Activated naive CD8-positive, alpha-beta T cell treated with anti-CD3 and anti-CD28 coated beads, Interleukin-2, amount 50 U/mL, for 16 hours (primary cell): ENCODE data around the gene TOR4A.

Experiments
- DNase-seq: peaks from one replicate; pipeline ENCODE4 v3.0.0-alpha.2; 2020; ENCODE audit warnings: low read depth, low spot score

Gene TOR4A

GRCh38 chr9:137294681-137295237 lies 17.2 kb downstream of the TOR4A start:
- DNase-seq = no peak

- DNase-seq = no peak
These were observed 17.8 kb downstream of the TOR4A start for GRCh38 chr9:137295238-137295811.

GRCh38 chr9:137295849-137296669 lies 18.5 kb downstream of the TOR4A start:
- DNase-seq = no peak

GRCh38 chr9:137296670-137297664 lies 19.4 kb downstream of the TOR4A start:
- no peak for DNase-seq

- DNase-seq = no peak
These were observed 20.4 kb downstream of the TOR4A start for GRCh38 chr9:137297966-137298365.

- no peak for DNase-seq
These were observed 21.1 kb downstream of the TOR4A start for GRCh38 chr9:137298401-137299202.

- no peak for DNase-seq
These were observed 21.7 kb downstream of the TOR4A start for GRCh38 chr9:137299203-137299565.

- no peak for DNase-seq
These were observed 22.4 kb downstream of the TOR4A start for GRCh38 chr9:137299938-137300337.

- DNase-seq = no peak
These were observed 23.1 kb downstream of the TOR4A start for GRCh38 chr9:137300567-137301080.

- no peak for DNase-seq
These were observed 23.8 kb downstream of the TOR4A start for GRCh38 chr9:137301081-137301947.

- peak; percentile 82 for DNase-seq
These were observed 24.6 kb downstream of the TOR4A start, which contains the start of gene NRARP for GRCh38 chr9:137302118-137302448. NRARP (minus strand) TSS chr9:137302271; CDS start chr9:137301928, 343 bp downstream.

- DNase-seq = no peak
These were observed 25.1 kb downstream of the TOR4A start for GRCh38 chr9:137302449-137303150.

GRCh38 chr9:137303151-137303892 lies 25.8 kb downstream of the TOR4A start:
- no peak for DNase-seq

GRCh38 chr9:137303893-137304382 lies 26.4 kb downstream of the TOR4A start:
- DNase-seq = no peak

- DNase-seq = no peak
These were observed 27.0 kb downstream of the TOR4A start for GRCh38 chr9:137304383-137305059.

GRCh38 chr9:137305060-137305797 lies 27.7 kb downstream of the TOR4A start:
- DNase-seq = no peak

GRCh38 chr9:137305798-137306065 lies 28.2 kb downstream of the TOR4A start:
- no peak for DNase-seq
